G401.6 (cell line): ENCODE results near the gene ZBTB46.
"Not testable (repeated sequence)": the region's sequence is repeated elsewhere in the genome, so short reads cannot be mapped to it uniquely, and the experiment has no call there.

Experiments used
- FAIRE-seq: peaks from 2 replicates; lab custom pipeline; 2012; peaks lifted over from hg19 to GRCh38; lab: Jason Lieb, UNC

The ZBTB46 gene

DNA sequence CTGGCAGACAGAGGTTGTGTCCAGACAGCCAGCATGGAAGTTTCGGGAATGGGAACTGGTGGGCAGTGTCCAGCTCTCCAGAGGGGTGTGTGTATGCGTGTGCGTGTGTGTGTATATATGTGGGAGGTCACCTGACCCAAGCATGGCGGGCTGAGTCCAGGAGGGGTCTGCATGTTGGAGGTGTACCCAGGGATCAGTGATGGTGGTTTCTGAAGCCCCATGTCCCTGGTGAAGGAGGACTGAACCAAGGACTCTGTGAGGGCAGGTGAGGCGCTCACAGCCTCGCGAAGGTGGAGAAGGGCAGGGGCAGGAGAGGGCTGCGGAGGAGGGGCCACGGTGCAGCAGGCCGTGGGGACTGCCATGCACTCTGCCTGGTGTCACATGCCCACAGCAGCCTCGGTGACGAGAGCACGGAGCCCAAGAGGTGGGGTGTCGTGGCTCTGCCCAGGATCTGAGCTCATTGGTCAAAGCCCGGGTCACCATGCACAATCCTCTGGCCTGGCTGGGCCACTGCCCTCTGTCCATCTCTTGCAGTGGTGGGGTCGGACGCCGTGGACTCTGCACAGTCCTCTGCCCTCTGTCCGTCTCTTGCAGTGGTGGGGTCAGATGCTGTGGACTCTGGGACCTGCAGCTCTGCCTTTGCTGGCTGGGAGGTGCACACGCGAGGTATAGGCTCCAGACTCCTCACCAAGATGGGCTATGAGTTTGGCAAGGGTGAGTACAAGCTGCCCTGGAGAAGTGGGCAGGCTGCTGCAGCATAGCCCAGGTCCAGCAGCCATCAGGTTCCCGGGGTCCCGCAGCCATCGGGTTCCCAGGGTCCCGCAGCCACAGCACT, 96.7 kb downstream of the ZBTB46 start:
- no peak for FAIRE-seq

DNA sequence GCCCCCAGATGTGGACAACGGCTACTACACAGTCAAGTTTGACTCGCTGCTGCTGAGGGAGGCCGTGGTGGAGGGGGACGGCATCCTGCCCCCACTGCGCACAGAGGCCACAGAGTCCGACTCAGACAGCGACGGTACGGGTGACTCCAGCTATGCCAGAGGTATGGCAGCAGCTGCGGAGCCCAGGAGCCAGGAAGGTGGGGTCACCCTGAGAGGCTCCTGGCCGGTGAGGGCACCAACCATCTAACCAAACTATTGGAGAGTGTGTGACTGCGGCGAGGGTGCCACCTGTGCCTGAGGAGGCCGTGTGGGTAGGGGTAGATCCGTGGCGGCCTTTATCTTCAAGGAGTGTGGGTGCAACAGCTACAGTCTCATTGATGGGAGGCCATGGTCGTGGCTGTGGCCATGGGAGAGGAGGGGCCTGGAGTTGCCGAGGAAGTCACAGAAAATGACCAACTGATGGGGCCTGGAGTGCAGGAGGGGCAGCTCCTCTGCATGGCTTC, 97.4 kb downstream of the ZBTB46 start:
- FAIRE-seq, result no peak

DNA sequence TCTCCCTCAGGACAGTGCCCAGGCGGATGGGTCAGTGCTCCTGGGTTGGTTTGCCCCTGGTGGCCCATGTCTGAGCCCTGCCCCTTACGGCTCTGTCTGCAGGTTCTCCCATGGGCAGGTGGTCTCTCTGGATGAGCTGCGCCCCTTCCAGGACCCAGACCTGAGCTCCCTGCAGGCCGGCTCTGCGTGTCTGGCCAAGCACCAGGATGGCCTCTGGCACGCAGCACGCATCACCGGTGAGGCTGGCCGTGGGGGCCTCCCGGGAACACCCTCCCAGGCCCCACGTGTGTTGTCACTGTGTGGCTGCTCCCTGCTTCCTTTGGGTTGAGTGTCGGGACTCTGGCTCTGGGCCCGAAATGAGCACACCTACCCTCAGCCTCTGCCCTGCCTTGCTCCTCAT, 97.9 kb downstream of the ZBTB46 start:
- no peak for FAIRE-seq

DNA sequence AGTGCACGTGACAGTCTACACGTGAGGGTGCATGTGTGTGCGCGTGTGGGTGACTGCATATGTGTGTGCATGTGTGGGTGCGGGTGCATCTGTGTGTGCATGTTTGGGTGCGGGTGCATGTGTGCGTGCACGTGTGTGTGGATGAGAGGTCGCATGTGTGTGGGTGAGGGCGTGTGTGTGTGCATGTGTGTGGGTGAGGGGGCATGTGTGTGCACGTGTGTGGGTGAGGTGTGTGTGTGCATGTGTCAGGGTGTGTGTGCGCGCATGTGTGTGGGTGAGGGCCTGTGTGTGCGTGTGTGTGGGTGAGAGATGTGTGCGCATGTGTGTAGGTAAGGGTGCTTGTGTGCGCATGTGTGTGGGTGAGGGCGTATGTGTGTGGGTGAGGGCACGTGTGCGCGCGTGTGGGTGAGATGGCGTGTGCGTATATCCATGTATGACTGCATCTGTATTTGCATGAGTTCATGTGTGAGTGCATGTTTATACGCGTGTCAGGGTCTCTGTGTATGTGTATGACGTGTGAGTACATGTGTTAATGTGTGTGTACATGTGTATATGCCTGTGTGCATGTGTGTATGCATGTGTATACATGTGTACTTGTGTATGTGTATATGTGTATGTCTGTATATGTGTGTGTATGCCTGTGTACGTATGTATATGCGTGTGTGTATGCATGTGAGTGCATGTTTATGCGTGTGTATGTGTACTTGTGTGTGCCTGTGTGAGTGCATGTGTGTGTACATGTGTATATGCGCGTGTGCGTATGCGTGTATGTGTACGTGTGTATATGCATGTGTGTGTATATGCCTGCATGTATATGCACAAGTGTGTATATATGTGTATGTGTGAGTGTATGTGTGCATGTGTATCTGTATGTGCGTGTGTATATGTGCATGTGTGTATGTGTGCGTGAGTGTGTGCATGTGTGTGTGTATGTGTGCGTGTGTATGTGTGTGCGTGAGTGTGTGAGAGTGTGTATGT, 98.7 kb downstream of the ZBTB46 start:
- FAIRE-seq, result no peak

DNA sequence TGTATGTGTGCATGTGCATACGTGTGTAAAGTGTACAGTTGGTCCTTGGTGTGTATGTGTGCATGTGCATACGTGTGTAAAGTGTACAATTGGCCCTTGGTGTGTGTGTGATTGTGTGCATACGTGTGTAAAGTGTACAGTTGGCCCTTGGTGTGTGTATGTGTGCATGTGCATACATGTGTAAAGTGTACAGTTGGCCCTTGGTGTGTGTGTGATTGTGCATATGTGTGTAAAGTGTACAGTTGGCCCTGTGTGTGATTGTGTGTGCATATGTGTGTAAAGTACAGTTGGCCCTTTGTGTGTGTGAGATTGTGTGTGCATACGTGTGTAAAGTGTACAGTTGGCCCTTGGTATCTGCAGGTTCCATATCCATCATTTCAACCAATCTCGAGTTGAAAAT, 99.7 kb downstream of the ZBTB46 start:
- FAIRE-seq, result no peak

DNA sequence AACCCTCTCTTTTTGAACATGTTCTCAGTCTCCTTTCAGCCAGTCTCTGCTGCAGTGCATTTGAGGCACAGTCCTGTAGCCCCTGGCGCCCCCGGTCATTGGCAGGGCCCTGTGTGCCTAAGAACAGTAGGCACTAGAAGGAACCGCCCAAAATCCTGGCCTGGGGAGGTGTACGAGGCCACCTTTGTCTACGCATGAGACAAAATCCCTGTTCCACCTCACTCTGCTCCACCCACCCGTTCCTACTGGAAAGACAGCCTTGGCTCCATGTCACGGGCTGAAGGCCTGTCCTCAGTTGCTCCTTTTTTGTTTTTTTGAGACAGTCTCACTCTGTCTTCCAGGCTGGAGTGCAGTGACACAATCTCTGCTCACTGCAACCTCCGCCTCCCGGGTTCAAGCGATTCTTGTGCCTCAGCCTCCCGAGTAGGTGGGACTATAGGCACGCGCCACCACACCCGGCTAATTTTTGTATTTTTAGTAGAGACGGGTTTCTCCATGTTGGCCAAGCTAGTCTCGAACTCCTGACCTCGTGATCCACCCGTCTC, 100.8 kb downstream of the ZBTB46 start:
- not testable (repeated sequence) for FAIRE-seq

DNA sequence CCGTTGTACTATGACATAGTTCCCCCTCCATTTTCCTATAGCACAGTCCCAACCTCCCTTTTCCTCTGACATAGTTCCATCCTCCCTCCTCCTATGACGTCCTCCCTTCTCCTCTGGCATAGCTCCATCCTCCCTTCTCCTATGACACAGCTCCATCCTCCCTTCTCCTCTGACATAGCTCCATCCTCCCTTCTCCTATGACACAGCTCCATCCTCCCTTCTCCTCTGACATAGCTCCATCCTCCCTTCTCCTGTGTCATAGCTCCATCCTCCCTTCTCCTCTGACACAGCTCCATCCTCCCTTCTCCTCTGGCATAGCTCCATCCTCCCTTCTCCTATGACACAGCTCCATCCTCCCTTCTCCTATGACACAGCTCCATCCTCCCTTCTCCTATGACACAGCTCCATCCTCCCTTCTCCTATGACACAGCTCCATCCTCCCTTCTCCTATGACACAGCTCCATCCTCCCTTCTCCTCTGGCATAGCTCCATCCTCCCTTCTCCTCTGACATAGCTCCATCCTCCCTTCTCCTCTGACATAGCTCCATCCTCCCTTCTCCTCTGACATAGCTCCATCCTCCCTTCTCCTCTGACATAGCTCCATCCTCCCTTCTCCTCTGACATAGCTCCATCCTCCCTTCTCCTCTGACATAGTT, 108.0 kb downstream of the ZBTB46 start:
- FAIRE-seq, result not testable (repeated sequence)

DNA sequence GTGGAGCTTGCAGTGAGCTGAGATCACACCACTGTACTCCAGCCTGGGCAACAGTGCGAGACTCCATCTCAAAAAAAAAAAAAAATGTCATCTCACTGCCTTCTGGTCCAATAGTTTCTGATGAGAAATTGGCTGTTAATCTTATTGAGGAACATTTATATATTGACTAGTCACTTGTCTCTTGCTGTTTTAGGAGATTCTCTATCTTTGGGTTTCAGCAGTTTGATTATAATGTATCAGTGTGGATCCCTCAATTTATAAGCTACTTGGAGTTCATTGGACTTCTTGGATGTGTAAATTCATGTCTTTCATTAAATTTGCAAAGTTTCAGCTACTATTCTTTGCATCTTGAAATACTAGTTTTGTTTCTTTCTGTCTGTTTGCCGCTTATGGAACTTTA, 112.1 kb downstream of the ZBTB46 start:
- no peak for FAIRE-seq

DNA sequence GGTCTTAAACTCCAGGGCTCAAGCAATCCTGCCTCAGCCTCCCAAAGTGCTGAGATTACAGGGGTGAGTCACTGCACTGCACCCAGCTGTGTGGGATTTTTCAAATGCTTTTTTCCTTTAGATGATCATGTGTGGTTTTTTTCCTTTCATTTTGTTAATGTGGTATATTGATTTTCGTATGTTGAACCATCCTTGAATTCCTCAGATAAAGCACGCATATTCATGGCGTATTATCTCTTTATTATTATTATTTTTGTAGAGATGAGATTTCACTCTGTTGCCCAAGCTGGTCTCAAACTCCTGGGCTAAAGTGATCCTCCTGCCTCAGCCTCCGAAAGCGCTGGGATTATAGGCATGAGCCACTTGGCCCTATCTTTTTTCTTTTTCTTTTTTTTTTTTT, 116.2 kb downstream of the ZBTB46 start:
- no peak for FAIRE-seq

DNA sequence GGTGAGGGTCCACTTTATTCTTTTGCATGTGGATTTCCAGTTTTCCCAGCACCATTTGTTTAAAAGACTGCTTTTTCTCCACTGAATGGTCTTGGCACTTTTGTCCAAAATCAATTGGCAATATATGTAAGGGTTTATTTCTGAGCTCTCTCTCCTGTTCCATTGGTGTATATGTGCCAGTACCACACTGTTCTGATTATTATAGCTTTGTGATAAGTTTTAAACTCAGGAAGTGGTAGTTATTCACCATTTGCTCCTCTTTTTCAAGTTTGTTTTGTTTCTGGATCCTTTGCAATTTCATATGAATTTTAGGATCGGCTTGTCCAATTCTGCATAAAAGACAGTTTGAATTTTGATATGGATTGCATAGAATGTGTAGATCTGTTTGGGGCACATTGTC, 118.9 kb downstream of the ZBTB46 start:
- no peak for FAIRE-seq

DNA sequence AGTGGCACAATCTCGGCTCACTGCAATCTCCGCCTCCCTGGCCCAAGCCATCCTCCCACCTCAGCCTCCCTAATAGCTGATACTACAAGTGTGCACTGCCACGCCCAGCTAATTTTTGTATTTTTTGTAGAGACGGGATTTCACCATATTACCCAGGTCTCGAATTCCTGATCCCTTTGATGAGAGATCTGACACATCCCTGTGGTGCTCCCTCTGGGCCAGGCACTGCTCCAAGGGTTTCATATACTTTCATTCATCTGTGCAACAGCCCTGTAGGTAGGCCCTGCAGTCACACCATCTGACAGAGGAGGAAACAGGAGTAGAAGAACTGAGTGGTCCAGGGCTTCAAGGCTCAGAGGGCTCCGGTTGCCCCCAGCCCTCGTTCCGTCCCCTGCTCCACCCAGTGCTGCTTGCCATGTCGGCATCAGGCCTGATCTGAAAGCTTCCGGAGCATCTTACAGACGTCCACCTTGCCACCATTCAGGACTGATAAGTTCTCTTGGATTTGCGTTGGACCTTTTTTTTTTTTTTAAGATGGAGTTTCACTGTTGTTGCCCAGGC, 119.9 kb downstream of the ZBTB46 start:
- FAIRE-seq, result no peak

DNA sequence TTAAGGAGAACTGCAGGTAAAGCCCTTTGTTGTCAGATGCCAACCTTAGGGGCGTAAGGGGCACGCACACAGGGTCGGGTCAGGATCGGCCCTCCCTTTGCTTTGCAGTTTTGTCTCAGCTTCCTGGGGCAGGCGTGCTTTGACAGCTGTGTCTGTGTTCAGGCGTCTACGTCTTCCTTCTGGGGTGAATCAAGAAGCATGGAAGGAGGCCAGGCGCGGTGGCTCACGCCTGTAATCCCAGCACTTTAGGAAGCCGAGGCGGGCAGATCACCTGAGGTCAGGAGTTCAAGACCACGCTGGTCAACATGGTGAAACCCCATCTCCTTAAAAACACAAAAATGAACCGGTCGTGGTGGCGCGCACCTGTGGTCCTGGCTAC, 121.9 kb downstream of the ZBTB46 start:
- no peak for FAIRE-seq

DNA sequence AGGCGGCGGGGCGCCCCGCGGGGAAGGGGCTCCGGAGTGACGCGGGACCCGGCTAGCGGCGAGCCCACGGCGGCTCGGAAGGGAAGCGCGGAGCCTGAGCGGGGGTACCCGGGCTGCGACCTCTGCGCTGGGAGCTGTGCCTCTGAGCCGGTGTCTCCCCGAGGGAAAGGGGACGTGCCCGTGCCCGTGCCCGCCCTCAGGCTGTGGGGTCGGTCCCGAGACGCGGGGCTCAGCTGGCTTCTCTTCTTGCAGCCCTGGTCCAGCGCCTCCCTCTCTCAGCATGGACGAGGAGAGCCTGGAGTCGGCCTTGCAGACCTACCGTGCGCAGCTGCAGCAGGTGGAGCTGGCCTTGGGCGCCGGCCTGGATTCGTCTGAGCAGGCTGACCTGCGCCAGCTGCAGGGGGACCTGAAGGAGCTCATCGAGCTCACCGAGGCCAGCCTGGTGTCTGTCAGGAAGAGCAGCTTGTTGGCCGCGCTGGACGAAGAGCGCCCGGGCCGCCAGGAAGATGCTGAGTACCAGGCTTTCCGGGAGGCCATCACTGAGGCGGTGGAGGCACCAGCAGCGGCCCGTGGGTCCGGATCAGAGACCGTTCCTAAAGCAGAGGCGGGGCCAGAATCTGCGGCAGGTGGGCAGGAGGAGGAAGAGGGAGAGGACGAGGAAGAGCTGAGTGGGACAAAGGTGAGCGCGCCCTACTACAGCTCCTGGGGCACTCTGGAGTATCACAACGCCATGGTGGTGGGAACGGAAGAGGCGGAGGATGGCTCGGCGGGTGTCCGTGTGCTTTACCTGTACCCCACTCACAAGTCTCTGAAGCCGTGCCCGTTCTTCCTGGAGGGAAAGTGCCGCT, 122.5 kb downstream of the ZBTB46 start:
- no peak for FAIRE-seq

DNA sequence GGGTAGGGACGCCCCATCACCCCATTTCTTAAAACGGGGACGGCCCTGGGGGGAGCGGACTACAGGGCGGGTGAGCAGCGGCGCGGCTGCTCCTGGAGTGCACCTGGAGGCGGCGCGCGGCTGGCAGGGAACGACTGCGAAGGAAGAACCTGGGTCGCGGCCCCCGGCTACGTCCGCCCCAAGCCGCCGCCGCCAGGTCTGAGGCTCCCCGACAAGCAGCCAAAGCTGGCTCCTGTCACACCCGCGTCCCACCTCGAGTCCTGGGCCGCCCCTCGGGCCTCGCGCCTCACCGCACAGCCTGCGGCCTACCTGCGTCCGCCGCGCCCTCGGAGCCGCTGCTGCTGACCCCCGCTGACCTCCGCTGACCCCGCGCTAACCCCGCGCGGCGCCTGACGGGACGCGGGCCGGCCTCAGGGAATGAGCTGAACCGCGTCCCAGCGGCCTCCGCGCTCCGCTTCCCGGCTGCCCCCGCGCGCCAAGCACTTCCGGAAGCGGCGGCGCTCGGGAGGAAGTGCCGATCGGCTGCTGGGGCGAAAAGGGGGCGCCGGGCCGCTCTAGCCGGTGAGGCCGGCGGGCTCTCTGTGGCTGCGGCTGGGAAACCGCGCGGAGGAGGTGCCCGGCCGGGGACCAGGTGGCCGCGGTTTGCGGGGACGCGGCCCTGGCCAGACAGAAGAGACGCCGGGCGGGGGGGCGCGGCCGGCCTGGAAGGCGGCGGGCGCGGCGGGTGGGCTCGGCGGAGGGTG, 123.3 kb downstream of the ZBTB46 start, which contains the start of the genes ARFRP1 and ZGPAT:
Gene ARFRP1 (minus strand): TSS at position 419 of the 743 bp plus-strand sequence. CDS start 885 bp downstream, outside the sequence.
Gene ZGPAT (plus strand): TSS at position 482 of the 743 bp plus-strand sequence. CDS start 542 bp downstream, outside the sequence.
- FAIRE-seq, result no peak

DNA sequence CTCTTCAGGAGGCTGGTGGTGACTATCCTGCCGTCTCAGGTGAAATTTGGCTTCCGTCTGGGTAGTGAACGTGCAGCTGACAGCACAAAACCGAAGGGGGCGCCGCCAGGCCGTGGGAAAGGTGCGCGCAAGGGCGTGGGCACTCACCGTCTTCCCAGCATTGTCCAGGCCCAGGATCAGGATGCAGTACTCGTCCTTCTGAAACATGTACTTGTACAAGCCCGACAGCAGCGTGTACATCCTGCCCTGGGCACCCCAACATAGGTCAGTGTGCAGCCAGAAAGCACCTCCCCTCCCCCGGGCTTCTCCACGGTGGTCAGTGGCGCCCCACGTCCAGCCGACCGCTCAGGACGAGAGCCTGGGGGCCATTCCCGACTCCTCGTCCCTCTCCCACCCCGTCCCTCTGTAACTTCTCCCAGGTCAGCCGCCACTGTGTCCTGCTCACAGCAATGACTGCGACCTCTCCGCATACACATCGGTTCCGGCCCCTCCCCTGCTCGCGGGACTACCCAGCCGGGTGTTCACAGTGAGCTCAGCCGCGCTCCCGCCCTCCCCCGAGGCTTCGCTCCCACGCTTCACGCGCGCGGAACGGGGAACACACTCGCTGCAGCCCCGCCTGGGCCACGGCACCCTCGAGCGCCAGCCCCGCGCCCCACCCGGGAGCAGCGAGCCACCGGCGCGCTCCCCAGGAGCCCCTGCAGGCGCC, 124.1 kb downstream of the ZBTB46 start:
- FAIRE-seq, result no peak

DNA sequence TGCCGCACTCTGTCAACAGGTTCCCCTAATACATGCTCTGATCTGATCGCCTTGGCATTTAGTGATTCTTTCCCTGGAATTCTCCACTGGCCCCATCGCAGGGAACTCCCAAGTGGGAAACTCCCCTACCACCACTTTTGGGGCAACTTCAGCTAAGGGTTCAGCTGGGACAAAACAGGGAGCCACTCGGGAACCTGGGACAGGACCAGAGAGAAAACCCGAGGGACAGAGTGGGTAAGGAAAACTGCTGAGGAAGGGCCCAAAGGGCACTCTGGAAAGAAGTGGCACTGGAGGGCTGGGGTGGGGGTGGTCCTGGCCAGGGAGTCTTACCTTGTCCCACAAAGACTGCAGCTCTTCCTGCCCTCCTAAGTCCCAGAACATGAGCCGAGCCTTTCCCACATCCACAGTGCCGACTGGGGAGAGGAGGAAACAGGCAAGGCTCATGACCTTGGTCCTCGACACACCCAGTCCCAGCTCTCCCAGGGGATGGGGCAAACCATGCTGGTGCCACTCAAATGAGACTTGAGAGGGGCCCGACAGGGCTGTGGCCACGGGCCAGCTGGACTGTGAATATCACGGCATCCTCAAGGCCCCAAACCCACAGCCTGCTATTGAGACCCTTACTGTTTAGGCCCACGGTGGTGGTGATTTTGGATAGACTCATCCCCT, 124.9 kb downstream of the ZBTB46 start:
- FAIRE-seq, result no peak

DNA sequence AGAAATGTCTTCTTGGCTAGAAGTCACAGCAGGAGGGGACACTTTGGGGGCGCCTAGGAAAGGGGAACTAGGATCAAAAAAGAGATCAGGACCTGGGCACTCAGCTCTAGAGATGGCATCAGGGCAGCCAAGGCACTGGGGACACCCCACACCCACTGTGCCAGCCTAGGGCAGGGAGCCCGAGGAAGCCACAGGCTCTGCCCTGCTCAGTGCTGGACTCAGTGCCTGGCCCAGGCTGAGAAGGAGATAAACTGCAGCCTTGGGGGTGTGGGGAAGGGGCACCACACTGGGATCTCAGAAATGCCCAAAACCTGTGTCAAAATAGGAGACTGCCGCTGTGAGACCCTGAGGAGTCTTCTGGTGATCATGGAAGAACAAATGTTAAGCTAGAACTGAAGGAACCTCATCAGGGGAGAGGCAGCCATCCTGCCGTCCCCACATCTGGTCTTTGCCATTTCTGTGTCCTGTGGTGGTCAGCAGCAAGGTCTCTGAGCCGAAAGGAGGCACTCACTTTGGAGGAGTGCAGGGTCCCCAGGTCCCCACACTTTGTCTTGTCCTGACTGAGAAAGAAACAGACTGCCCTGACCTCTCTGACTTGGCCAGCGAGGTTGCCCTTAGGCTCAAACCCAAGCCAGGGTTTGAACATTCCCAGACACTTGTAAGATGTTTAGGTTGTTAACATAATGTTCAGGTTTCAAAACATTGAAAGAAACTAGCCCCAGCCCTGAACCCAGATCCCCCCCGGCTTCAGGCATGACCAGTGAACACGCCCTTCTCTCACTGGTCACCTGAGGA, 125.6 kb downstream of the ZBTB46 start:
- no peak for FAIRE-seq

DNA sequence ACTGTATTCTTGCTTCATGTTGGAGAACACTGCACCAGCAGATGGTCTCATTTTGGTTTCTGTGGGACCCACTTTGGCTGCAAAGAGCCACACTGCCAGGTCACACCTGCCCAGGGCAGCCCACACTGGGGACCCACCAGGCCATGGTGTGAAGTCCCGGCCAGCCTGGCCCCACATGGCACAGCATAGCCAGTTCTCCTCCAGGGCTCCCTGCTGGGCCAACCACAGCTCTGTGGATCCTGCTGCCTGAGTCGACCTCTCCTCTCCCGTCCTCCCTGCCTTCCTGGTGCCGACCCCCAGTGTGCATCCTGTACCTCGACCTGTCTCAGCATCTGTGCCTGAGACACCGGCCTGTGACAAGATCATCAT, 126.3 kb downstream of the ZBTB46 start:
- no peak for FAIRE-seq
